Thymus (tissue), 11 donors: ENCODE measurements around the gene ST6GALNAC5. TPM values are rescaled to one million over a fixed set of nuclear protein-coding genes. Genes with fewer than 3 reads are reported as not detected.
"Not testable (repeated sequence)": the region's sequence is repeated elsewhere in the genome, so short reads cannot be mapped to it uniquely, and the experiment has no call there.

Source experiments
- DNase-seq, 9 donors: peaks; one replicate each; pipeline ENCODE4 v3.0.0-alpha.2; 2013; ENCODE audit warnings: low spot score in 9 of 9, low read depth in 6 of 9, missing footprints in 1 of 9
- H3K27ac ChIP-seq, 2 donors: one replicate each; pipeline ENCODE4 v1.5.1; 2013; ENCODE audit warnings: control low read depth in 1 of 2, low read depth in 1 of 2, low read length in 1 of 2, mild to moderate bottlenecking in 1 of 2, moderate library complexity in 1 of 2
- H3K27me3 ChIP-seq, 2 donors: one replicate each; pipeline ENCODE4 v1.5.1; 2013; ENCODE audit warnings: low read length in 1 of 2; ENCODE audit not compliant: control insufficient read depth in 2 of 2, insufficient read depth in 1 of 2
- H3K36me3 ChIP-seq, 2 donors: one replicate each; pipeline ENCODE4 v1.5.1; 2013; ENCODE audit warnings: low read length in 1 of 2, mild to moderate bottlenecking in 1 of 2, moderate library complexity in 1 of 2; ENCODE audit not compliant: control insufficient read depth in 2 of 2, insufficient read depth in 2 of 2
- H3K4me1 ChIP-seq, 2 donors: one replicate each; pipeline ENCODE4 v1.5.1; 2013; ENCODE audit warnings: low read length in 2 of 2; ENCODE audit not compliant: control insufficient read depth in 2 of 2, insufficient read depth in 2 of 2
- H3K4me3 ChIP-seq, 2 donors: one replicate each; pipeline ENCODE4 v1.5.1; 2013; ENCODE audit warnings: low read length in 2 of 2, control low read depth in 1 of 2, mild to moderate bottlenecking in 1 of 2
- H3K9me3 ChIP-seq, 2 donors: one replicate each; pipeline ENCODE4 v1.5.1; 2013; ENCODE audit warnings: low read length in 1 of 2, mild to moderate bottlenecking in 1 of 2; ENCODE audit not compliant: control insufficient read depth in 2 of 2, insufficient read depth in 1 of 2
- WGBS: extraction: QIAGEN DNeasy Blood & Tissue Kit; methylation state at CpG from one replicate; pipeline ENCODE4 v1.1.7; 2013; 5-methylcytosine and 5-hydroxymethylcytosine counted together
- polyA plus RNA-seq: library from polyadenylated mRNA; stranded (reverse); fragments of 200-250 nt; gene quantifications from one replicate; pipeline ENCODE4 v1.2.3, GENCODE V29; 2013
- total RNA-seq: library from RNA; stranded (reverse); fragments of 120-200 nt; gene quantifications from one replicate; pipeline ENCODE4 v1.2.4, GENCODE V29; 2013
- donor health status: healthy.

ST6GALNAC5 gene
- total and polyA plus RNA-seq, 2 donors = 0.34 to 1.4 TPM

- peaks cover 0 to 1% of the 10 kb centered on the region in 2 donors for H3K9me3 ChIP-seq
- H3K36me3 ChIP-seq = no peaks in the 10 kb centered on the region
- DNase-seq = no peak
- H3K27ac ChIP-seq = no peak overlapping the region
- H3K4me3 ChIP-seq = no peak overlapping the region
- H3K27me3 ChIP-seq = peaks cover 21 to 27% of the 10 kb centered on the region in 2 donors
- H3K4me1 ChIP-seq = peaks cover 0 to 2% of the 10 kb centered on the region in 2 donors
Observed at GRCh38 chr1:76872944-76873343, 5.7 kb downstream of the ST6GALNAC5 start.

DNA sequence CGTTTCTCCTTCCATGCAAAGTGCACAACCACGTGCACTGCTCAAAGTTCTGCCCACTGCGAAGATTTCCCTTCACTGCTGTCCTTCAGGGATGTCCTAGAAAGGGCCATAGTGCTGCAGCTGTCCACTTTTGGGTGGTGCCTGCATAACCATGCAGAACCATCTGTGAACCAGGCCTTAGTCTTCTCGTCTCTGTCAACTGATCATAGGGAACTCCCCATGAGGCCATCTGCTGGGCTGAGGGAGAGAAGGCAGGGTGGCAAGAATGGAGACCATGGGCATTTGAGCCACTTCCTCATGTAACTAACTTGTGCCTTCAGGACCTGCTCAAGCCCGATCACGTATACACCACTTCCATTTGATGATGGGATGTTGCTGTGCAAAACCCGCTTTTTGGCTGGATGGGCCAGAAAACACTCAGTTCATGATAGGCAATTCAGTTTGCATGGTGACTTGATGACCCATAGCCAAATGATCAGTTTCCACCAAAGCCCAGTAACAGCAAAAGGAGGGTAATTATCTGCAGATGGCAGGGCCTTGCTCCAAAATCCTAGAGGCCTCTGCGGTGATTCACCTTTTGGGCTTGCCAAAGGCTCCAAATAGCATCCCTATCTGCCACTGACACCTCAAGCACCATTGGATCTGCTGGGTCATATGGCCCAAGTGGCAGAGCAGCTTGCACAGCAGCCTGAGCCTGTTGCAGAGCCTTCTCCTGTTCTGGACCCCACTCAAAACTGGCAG is 9.5 kb downstream of the ST6GALNAC5 start:
- H3K27me3 ChIP-seq = no peaks in the 10 kb centered on the region
- H3K36me3 ChIP-seq = no peaks in the 10 kb centered on the region
- no peak for DNase-seq
- peak overlapping the region in 1 of 2 donors; percentile 9 for H3K27ac ChIP-seq
- no peaks in the 10 kb centered on the region for H3K9me3 ChIP-seq
- 98% methylated on average over 8 of the region's 8 CpGs for WGBS
- no peaks in the 10 kb centered on the region for H3K4me1 ChIP-seq
- no peak overlapping the region for H3K4me3 ChIP-seq

GRCh38 chr1:76879014-76879413 is 11.7 kb downstream of the ST6GALNAC5 start:
- not testable (repeated sequence) for H3K4me3 ChIP-seq, H3K9me3 ChIP-seq, H3K4me1 ChIP-seq, H3K27me3 ChIP-seq, H3K27ac ChIP-seq, DNase-seq, H3K36me3 ChIP-seq

DNA sequence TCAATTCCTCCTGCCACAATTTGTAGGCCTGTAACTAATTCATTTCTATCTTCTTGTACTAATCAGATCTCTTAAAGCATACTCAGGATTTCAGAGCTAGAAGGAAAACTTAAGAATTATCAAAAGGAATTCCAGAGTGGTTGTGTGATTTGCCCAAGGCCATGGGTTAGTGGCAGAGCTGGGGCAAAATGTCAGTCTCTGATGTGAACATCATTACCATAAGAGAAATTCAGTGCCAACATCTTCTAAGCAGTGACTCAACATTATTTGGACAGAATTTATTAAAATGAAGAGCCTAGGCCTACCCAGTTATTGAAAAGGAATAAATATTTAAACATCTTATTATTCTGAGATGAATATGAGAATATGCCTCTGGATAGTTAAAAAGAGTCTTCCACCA is 14.5 kb downstream of the ST6GALNAC5 start:
- no peaks in the 10 kb centered on the region for H3K9me3 ChIP-seq
- H3K36me3 ChIP-seq = no peaks in the 10 kb centered on the region
- no peak overlapping the region for H3K27ac ChIP-seq
- H3K4me3 ChIP-seq = no peak overlapping the region
- no peaks in the 10 kb centered on the region for H3K4me1 ChIP-seq
- H3K27me3 ChIP-seq = no peaks in the 10 kb centered on the region
- no peak for DNase-seq

- no peaks in the 10 kb centered on the region for H3K36me3 ChIP-seq
- no peaks in the 10 kb centered on the region for H3K4me1 ChIP-seq
- no peaks in the 10 kb centered on the region for H3K27me3 ChIP-seq
- H3K9me3 ChIP-seq = no peaks in the 10 kb centered on the region
- H3K27ac ChIP-seq = no peak overlapping the region
- WGBS = 93% methylated on average over 4 of the region's 4 CpGs
- DNase-seq = no peak
- no peak overlapping the region for H3K4me3 ChIP-seq
Observed at GRCh38 chr1:76891931-76892622, 24.8 kb downstream of the ST6GALNAC5 start.

DNA sequence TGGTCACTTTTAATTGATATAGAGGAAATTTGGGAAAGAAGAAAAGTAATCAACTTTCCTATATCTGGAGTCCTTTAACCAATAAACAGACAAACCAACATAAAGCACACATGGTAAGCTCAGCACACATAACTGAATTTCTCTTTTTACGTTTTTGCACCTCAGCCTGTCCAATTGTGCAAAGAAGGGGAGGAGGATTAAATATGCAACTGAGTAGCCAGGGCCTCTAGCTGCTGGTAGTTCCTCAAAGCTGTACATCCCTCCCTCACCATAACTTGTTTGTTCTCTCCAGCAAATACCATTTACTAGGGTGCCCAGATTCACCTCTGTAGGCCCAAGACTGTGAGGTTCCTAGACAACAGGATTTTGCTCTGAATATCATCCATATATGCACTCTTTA is 25.4 kb downstream of the ST6GALNAC5 start:
- 91% methylated on average over 1 of the region's 1 CpG for WGBS
- H3K9me3 ChIP-seq = no peaks in the 10 kb centered on the region
- H3K27me3 ChIP-seq = no peaks in the 10 kb centered on the region
- H3K36me3 ChIP-seq = no peaks in the 10 kb centered on the region
- H3K4me3 ChIP-seq = no peak overlapping the region
- no peaks in the 10 kb centered on the region for H3K4me1 ChIP-seq
- DNase-seq = no peak
- no peak overlapping the region for H3K27ac ChIP-seq

DNA sequence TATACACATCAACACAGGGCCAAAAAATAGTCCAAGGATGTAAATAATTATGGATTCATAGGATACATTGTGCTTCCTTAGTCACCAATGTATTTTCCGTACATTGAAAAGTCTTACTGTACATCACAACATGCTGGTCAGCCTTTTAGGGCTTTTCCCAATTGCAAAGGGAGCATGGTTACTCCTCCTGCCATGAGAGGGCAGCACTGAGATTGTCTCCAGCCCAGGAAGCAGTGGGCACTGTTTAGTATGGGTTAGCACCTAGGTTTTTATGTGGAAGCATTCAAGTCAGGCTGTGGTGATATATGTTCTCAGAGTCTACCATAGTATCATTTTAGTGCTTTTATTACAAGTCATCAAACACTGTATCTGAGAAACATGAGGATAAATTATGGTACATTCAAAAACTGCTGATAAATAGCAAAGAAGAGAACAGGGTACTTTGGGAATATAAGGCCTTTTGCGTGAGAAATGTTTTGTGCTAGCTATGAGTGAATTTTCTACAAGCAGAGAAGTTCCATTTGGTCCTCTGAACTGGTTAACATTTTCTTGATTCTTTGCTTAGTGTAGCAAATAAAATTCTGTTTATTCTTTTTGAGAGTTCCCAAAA is 34.0 kb downstream of the ST6GALNAC5 start:
- no peak overlapping the region for H3K27ac ChIP-seq
- H3K36me3 ChIP-seq = no peaks in the 10 kb centered on the region
- peak in 8 of 9 donors; percentile 5 to 51 (median 15) for DNase-seq
- no peak overlapping the region for H3K4me3 ChIP-seq
- no peaks in the 10 kb centered on the region for H3K4me1 ChIP-seq
- no peaks in the 10 kb centered on the region for H3K27me3 ChIP-seq
- WGBS = 97% methylated on average over 2 of the region's 2 CpGs
- H3K9me3 ChIP-seq = no peaks in the 10 kb centered on the region

DNA sequence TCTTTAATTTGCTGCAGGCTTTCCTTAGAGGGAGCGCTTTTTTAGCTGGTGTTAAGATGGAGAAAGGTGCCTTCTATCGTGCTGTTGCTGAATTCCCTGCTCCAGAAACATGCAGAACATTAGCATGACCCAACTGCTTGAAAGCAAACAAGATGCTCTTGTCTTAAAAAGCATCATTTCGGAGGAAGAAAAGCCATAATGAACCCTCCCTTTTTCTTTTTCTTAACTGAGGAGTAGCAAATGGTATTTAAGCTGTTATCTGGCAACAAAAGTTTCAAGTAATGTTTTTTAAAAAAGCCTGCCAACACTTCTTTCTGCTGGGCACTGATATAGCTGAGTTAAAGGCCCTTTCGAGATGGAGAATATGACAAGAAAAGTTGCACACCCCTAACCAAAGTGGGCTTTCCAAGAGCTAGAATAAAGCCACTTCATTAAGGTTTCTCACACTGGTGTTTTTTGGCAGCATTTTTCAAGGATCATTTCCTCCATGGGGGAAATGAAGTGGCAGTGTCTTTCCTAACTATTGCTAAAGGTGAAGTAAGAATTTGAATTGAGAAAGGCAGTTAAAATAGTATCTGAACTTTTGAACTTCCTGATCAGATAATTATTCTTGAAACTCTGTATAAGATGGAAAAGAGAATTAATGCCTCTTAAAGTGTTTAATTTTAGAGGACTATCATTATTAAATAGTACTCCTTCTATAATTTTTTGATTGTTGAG is 38.8 kb downstream of the ST6GALNAC5 start:
- WGBS = 91% methylated on average over 4 of the region's 4 CpGs
- H3K27ac ChIP-seq = no peak overlapping the region
- no peaks in the 10 kb centered on the region for H3K36me3 ChIP-seq
- DNase-seq = no peak
- H3K27me3 ChIP-seq = no peaks in the 10 kb centered on the region
- H3K4me1 ChIP-seq = no peaks in the 10 kb centered on the region
- H3K9me3 ChIP-seq = no peaks in the 10 kb centered on the region
- no peak overlapping the region for H3K4me3 ChIP-seq

- H3K27me3 ChIP-seq = no peaks in the 10 kb centered on the region
- H3K9me3 ChIP-seq = no peaks in the 10 kb centered on the region
- 96% methylated on average over 1 of the region's 1 CpG for WGBS
- no peak overlapping the region for H3K4me3 ChIP-seq
- no peaks in the 10 kb centered on the region for H3K4me1 ChIP-seq
- DNase-seq = no peak
- H3K36me3 ChIP-seq = no peaks in the 10 kb centered on the region
- no peak overlapping the region for H3K27ac ChIP-seq
Observed at GRCh38 chr1:76909311-76909710, 42.0 kb downstream of the ST6GALNAC5 start.
